B cell (primary cell): ENCODE results near the gene CYB5R3.

Source experiments
- CTCF ChIP-seq: fragments of 200-600 bp; IDR thresholded peaks from one replicate; pipeline ENCODE4 v1.8.0; 2022; ENCODE audit warnings: antibody characterized with exemption, mild to moderate bottlenecking
- EZH2 ChIP-seq: IDR thresholded peaks from 2 replicates; pipeline ENCODE4 v1.6.1; 2012; ENCODE audit warnings: borderline replicate concordance, low read depth, mild to moderate bottlenecking, moderate library complexity, low read length; ENCODE audit not compliant: insufficient read depth, poor library complexity, severe bottlenecking

DNA sequence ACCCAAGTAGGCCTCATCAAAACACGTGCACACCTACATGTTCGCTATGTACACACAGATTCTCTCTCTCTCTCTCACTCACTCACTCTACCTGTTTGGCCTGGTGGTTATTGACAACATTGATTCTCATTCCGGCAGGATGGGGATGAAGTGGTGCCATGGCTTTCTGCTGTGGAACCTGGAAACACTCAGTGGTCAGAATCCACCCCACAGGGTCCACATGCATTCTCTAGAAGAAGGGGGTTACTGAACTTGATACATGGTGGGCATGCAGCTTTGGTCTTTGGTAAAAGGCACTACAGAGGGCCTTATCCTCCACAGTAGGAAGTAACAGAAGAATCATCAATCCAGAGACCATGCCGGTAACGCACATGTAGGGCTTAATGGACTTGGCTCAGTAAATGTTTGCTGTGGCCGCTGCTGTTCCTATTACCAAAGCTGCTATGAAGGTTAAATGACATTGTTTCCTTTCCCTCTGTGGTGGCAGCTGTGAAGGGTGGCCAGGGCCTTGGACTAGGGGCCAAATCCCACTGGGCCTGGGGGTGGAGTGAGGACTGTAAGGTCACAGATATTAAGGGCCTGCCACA, 47.2 kb downstream of the CYB5R3 start:
- TF ChIP-seq CTCF (no peak), EZH2 (no peak)
